Right lung (tissue), 5 donors: ENCODE data around the gene PSMG2. TPM values are rescaled to one million over a fixed set of nuclear protein-coding genes. Genes with fewer than 3 reads are reported as not detected.
"Not testable (repeated sequence)": the region's sequence is repeated elsewhere in the genome, so short reads cannot be mapped to it uniquely, and the experiment has no call there.

ENCODE experiments used
- DNase-seq, 2 donors: peaks; one replicate each; pipeline ENCODE4 v3.0.0-alpha.2; 2013
- polyA plus RNA-seq, 5 donors: library from polyadenylated mRNA; unstranded; fragments of 120-200 nt; gene quantifications; one replicate each; pipeline versions ENCODE4 v1.2.1 to v1.2.3, GENCODE V29; 2013; ENCODE audit warnings: inconsistent platforms in 1 of 5, low replicate concordance in 1 of 5; ENCODE audit not compliant: insufficient read length in 5 of 5, insufficient read depth in 1 of 5

PSMG2 gene
- polyA plus RNA-seq, 5 donors, result 66.4 to 91.5 (median 74.4) TPM

DNA sequence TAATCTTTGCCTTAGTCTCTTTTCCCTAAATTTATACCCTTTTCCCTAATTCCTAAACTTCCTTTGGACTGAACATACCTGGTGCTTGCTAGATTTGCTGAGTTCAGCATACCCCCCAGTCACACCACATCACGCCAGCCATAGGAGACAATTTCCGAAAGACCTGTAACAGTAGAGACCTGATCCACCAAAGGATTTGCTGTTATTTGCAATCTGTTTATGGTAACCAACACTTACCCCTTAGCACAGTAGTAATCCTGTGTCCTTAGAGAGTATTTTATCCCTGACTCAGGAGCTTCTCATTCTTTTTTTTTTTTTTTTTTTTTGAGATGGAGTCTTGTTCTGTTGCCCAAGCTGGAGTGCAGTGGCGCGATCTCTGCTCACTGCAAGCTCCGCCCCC, 8.6 kb downstream of the PSMG2 start:
- DNase-seq, result no peak

DNA sequence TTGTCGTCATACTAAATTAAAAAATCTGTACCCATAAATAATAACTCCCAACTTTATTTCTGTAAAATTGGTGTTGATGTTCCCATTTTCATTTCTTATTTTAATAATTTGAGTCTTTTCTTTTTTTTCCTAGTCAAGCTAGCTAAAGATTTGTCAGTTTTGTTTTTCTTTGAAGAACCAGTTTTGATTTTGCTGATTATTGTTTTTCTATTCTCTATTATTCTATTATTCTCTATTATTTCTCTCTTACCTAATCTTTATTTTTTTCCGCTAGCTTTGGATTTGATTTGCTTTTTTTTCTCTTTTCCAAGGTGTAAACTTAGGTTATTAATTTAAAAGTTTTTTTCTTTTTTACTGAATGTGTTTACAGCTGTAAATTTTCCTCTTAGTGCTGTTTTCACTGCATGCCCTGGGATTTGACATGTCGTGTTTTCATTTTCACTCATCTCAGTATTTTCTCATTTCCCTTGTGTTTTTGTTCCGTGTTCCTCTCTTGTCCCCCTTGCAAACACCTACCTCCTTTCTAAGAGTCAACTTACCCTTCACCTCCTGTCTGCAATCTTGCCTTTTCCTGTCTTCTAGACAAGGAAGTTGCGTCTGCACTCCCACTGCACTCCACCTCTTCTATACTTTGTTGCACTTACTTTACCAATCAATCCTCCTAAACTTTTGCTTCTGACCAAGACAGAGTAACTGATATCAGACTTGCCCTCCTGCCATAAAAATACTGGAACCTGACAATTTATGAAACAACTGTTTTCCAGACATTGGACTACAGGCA, 18.8 kb downstream of the PSMG2 start:
- no peak for DNase-seq

DNA sequence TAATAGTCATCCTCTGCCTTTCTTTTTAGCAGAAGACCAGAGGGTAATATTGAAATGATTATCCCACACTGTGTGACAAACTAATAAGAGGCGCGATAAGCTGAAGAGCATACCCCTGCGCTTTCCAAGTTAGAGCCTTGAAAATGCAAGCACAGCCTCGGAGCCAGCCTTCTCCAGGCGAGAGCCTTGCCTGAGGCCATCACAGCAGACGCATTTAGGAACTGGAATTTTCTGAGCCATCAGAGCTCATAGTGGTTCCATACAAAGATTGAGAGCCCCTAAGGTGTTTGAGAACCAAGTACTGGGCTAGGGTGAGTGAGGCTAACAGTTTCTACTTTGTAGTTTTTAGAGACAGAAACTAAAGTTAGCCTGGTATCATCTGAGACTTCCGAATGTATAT, 19.9 kb downstream of the PSMG2 start:
- DNase-seq, result no peak

DNA sequence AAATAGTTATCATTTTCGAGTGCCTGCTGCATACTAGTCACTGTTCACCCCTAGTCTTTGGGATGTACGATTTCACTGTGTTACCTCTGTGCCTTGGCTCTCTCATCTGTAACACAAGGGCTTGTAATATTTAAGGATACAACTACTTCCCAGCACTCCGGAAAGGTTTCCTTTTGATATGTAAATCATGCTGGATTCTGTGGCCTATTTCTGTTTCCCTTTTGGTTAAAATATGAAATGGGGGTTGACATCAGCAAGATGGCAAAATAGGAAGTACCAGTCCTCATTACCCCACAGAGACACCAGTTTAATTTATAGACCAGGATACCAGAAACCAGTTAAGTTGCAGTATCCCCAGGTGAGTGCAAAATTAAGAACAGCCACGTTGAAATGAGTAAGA, 23.5 kb downstream of the PSMG2 start:
- no peak for DNase-seq

DNA sequence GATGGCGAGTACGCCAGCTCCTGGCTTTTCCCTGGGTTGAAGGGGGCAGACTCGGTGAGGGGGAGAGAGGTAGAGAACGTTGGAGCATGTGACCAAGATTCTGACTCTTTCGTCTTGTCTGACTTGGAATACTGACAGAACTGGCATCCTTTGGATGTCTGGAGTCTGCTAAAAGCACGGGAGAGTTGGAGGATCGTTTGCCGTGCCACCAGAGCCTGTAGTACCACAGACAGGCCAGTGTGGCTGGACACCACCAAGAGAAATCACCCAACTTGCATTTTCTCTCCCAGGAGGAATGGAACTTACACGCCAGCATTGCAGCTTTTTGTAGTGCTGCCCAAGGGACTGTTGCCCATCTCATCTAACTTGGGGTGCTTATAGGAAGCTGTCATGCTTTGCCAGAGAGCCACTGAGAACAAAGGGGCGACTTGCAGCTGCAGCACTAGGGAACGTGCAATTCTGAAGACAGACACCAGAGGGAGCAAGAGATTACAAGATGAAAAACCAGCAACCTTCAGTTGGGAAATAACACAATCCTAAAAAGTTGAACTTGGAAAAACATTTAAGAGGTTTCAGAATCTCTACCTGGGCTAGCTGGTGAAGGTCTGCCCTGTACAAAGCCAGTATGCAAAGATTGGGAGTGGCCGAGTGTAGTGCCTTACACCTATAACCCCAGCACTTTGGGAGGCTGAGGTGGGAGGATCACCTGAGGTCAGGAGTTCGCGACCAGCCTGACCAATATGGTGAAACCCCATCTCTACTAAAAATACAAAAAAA, 24.1 kb downstream of the PSMG2 start:
- DNase-seq, result peak; percentile 38 to 76

DNA sequence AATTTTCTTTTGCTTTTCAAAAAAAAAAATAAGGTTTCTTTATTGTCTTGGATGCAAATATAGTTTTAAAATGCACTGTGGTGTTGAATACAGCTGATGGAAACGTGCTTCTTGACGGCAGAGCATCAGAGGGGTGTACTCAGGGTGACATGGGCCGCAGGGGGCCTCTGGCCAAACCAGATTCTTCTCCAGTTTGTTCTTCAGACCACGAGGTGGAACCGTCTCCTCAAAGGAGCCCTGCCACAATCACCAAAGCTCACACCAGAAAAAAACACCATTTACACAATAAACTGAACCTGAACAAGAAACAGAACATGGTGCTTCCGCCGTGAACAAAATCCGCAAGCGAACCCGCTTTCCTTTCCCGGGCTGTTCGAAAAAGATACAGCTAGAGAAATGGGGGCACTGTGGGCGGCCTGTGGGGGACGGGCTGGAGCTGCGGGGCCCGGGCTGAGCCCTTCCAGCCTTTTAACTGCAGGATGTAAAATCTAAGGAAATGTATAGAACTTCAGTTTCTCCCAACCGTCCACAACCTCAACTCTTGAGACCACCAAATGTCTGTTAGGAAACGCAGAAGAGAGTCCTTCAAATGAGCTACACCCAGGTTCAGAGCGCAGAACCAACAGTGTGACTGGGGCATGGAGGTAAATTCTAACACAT, 34.5 kb downstream of the PSMG2 start:
- DNase-seq, result no peak

DNA sequence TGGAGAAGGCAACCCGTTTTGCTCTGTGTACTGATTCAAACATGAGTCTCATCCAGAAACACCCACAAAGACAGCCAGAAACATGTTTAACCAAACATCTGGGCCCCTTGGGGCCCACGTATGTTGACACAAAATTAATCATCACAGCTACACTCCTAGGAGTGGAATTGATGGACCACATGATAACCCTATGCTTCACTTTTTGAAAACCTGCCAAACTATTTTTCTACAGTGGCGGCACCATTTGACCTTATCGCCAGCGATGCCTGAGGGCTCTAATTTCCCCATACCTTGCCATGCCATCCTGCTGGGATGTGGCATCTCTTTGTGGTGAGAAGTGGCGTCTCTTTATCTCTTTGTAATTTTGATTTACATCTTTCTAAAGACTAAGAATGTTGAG, 38.5 kb downstream of the PSMG2 start:
- DNase-seq, result no peak

DNA sequence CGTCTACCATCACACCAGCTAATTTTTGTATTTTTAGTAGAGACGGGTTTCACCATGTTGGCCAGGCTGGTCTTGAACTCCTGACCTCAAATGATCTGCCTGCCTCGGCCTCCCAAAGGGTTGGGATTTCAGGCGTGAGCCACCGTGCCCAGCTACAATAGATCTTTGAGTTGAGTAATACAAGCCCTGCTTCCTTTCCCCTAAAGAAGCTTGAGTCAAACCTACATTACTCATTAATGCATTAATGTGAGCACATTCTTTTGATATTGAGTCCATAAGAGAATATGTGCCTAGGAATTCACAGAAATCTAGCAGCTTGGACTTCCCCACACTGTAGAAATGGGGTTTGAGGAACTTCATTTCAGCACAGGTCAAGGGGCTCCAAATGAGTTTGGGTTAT, 39.6 kb downstream of the PSMG2 start:
- no peak for DNase-seq

DNA sequence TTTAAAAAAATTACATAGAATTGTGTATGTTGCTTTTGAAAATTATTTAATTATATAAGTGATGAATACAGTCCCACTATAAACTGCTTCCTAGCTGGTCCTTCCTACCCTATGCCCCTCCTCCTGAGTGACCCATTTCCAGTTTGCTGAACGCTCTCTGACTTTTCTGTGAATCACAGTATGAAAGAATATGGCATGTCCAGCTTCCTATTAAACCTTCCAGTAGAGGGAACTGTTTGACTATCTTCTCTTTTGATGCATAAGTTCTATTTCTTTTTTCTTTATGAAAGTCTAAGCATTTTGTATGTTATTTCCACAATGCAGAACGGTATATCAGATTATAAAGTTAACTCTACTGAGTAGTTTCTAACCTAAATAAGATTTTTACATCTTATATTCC, 41.3 kb downstream of the PSMG2 start:
- peak; percentile 22 to 29 for DNase-seq

DNA sequence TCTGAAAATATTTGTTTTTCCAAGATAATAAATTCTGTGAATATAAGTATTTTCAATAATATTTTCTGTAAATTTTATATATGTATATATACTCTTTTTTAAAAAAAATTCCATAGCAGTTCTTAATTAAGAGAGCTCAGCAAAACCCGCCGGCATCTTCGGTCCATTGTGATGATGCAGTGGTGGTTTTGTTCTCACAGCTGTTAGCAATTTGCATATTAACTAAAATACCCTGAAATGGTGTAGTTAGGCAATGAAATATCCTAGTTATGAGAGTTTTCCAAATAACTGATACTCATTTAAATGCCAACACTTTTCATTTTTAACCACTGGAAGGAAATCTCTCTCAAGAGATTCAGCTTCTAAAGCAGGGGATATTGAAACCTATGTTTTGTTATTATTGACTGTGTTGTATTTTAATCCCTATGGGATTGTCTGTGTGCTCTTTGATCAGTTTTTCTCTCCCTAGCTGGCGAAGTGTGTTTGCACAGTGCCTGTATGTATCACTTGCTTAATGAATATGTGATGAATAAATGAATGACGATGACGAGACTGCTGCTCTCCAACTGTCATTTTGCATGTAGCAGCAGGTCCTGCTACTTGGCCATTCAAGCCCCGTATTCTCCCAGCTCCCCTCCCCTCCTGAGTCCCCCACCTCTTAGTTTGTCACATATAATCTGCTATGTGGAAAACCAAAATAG, 42.4 kb downstream of the PSMG2 start:
- DNase-seq, result no peak

DNA sequence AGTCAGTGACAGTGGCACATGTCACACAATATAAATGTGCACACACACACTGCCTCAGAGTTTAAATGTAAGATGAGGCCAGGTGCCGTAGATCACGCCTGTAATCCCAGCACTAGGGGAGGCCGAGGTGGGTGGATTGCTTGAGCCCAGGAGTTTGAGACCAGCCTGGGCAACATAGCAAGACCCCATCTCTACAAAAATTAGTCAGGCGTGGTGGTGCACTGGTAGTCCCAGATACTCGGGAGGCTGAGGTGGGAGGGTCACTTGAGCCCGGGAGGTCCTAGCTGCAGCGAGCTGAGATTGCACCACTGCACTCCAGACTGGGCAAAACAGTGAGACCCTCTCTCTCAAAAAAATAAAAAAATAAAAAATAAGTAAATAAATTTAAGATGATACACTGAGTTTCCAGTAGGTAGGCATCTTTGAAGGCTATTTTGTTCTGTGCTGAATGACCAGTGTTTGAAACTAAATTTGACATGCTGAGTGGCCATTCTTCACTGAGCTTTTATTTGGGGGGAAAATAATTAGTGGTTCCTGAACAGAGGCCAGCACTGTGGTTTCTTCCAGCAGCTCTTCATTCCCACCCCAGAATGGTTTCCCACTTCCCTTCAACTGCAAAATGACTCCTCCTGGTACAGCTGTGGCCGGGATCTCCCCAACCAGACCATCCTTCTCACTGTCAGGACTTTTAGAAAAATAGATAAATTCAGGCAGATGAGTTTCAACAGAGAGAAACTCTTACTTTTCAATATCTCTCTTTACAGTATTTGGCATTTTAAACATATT, 44.9 kb downstream of the PSMG2 start:
- no peak for DNase-seq

DNA sequence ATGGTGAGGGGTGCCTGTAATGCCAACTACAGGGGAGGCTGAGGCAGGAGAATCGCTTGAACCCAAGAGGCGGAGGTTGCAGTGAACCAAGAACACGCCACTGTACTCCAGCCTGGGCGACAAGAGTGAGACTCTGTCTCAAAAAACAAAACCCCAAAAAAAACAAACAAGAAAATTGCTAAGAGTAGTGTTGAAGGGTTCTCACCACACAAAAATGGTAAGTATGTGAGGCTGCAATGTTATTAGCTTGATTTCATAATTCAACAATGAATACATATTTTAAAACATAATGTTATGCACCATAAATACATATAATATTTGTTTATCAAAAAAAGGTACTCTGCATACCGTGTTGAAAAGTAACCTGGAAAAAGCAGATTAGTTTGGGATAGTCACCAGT, 45.8 kb downstream of the PSMG2 start:
- DNase-seq, result no peak

DNA sequence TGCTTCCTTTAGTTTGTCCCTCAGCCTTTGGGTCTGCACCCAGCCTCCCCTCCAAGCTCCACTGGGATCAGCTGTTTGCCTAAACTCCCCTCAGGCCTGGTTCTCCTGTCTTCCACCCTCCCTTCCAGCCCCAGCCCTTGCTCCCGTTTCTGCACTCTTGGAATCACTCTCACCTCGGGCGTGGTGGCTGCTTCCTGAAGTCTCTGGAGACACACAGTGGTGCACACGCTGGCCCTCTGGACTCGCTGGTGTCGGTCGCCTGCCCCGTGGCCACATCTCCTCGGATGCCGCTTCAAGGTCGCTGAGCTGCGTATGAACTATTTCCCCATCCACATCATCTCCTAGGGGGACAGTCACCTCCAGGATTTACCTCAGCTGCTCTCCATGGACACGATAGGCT, 46.3 kb downstream of the PSMG2 start:
- no peak for DNase-seq

DNA sequence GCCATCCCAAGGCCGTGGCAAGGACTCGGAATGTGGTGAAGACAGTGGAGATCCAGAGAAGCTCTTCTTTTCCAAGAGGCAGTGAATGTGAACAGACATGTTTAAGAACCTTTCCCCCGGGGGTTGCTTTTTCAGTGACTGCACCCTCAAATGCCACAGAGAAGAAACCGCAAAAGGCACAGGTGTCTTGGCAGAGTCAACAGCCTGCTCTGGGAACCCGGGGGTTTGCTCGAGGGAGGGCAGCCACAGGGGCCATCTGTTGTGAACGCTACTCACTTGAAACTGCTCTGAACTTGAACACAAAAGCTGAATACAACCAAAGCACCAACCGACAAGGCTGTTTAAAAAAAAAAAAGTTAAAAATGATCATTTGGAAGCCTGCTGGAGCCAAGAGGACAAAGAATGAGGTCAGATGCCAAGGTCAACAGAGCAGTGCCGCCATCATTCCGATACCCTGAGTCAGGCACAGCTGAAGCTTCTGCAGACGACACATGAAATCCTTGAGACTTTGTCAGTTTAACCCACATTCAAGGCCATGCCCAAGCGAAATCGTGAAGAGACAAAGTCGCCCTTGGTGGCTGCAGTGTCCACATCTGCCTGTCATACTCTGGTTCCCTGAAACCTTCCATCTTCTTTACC, 47.4 kb downstream of the PSMG2 start:
- DNase-seq, result no peak

DNA sequence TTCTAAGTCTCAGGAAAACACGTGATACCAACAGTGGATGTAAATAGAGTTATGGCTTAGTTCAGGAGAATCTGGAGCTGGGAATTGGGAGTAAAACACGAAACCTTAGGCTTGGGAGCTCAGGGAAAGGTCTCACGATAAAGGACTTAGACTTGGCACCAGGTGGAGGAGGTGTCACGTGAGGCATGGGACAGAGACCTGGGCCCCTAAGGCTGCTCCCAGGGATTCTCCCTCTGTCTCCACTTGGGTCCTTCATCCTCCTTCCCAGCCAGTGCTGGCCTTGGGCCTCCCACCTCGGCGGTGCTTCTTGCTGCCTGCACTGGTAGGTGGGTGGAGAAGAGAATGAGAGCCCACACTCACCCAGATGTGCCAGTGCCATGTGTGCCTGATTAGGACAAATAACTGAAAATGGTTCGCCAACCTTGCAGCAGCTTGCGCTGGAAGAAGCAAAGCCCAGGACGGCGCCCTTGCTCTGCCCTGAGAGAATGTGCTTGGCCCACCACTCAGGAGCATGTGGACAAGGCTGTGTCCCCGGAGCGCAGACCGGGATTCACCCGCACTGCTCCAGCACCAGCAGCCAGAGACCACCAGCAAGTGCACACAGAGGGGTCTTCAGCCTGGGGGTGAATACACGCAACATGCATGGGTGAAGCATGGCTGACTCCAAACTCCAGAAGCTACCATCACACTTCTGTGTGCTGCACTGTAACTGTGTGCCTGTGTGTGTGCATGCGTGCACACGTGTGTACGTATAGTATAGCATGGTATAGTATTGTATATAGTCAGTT, 48.1 kb downstream of the PSMG2 start:
- DNase-seq, result no peak

DNA sequence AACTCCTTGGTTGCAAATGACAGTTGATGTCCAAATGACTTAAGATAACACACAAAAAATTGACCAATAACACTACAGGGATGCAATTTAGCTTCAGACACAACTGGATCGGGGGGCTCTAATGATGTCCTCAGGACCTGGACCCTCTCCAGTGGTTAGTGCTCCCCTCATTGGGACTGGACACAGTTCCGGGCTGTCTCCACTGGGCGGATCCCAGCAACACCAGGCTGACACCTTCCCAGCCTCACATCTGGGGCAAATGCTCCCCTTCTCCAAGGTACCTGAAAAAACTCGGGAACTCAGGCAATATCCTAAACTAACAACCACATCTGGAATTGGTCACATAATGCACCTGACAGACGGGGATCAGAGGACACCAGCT, 48.7 kb downstream of the PSMG2 start:
- no peak for DNase-seq

DNA sequence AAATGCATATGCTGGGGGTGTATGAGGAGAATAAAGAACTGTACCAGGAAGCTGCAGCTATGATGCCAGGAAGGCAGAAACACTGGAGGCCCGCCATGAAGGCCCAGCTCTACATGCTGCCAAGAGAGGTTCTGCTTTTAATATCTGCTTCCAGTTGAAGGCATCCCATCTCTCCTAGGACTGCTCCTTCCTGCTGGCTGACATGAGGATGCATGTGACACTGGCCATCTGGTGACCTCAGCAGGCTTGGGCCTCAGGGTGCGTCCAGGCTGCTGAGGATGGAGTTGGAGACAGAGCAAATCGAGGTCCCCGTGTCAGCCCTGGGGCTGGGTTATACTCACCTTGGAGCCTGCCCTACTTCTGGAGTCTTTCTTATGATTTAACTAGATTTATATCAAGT, 49.0 kb downstream of the PSMG2 start:
- DNase-seq, result no peak

DNA sequence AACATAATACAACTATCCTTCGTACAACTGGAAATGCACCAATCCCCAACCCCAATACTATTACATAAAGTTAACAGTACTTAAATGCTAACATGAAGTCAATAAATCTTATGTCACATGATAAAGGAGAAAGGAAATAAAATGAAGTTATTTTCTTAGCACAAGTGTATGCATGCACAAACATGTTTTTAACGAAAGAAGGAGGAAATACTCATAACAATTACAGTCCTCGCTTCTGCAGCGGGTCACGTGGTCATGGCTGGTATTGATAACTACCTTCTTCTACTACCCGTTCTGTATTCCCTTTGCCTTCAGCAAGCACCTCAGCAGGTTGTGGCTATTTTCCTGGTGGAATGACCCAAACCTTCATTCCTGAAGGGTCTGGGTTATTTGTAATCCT, 51.7 kb downstream of the PSMG2 start:
- DNase-seq, result no peak

DNA sequence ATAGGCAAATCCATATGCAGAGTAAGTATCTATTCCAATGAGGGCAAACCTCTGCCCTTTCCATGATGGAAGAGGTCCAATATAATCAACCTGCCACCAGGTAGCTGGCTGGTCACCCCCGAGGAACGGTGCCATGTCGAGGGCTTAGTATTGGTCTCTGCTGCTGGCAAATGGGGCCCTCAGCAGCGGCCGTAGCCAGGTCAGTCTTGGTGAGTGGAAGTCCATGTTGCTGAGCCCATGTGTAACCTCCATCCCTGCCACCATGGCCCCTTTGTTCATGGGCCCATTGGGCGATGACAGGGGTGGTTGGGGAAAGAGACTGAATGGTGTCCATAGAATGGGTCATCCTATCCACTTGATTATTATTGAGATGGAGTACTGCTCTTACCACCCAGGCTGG, 52.8 kb downstream of the PSMG2 start:
- DNase-seq, result not testable (repeated sequence)

DNA sequence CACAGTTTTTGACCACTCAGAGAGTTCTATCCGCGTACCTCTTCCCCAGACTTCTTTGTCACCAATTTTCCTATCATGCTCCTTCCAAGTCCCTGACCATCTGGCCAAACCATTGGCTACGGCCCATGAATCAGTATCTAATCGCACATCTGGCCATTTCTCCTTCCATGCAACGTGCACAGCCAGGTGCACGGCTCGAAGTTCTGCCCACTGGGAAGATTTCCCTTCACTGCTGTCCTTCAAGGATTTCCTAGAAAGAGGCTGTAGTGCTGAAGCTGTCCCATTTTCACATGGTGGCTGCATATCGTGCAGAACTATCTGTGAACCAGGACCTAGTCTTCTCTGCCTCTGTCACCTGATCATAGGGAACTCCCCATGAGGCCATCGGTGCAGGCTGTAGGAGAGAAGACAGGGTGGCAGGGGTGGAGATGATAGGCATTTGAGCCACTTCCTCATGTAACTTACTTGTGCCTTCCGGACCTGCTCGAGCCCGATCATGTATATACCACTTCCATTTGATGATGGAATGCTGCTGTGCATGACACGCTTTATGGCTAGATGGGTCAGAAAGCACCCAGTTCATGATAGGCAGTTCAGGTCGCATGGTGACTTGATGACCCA, 53.9 kb downstream of the PSMG2 start:
- not testable (repeated sequence) for DNase-seq
